ENCODE results near the gene NIM1K. TPM values are rescaled to one million over a fixed set of nuclear protein-coding genes. Genes with fewer than 3 reads are reported as not detected.

NIM1K gene
- total RNA-seq, 1 donor from 2014 or later: 0.75 TPM

- no peak for TF ChIP-seq CTCF (conservative IDR thresholded peaks at IDR 0.05; ENCODE audit: low read depth, low read length)
- DNase-seq (ENCODE audit: low read depth): no peak
- H3K4me3 ChIP-seq (ENCODE audit: low read depth, low read length): no peak overlapping the region
Observed at GRCh38 chr5:43288269-43288831, 96.3 kb downstream of the NIM1K start.

- DNase-seq (ENCODE audit: low read depth): no peak
- no peak overlapping the region for H3K4me3 ChIP-seq (ENCODE audit: low read depth, low read length)
- no peak for TF ChIP-seq CTCF (conservative IDR thresholded peaks at IDR 0.05; ENCODE audit: low read depth, low read length)
Observed at GRCh38 chr5:43290726-43291125, 98.7 kb downstream of the NIM1K start.

GRCh38 chr5:43294226-43294625, 102.2 kb downstream of the NIM1K start:
- no peak for DNase-seq (ENCODE audit: low read depth)
- H3K4me3 ChIP-seq (ENCODE audit: low read depth, low read length): no peak overlapping the region
- TF ChIP-seq CTCF (conservative IDR thresholded peaks at IDR 0.05; ENCODE audit: low read depth, low read length): no peak

GRCh38 chr5:43295202-43295601, 103.2 kb downstream of the NIM1K start:
- TF ChIP-seq CTCF (conservative IDR thresholded peaks at IDR 0.05; ENCODE audit: low read depth, low read length): no peak
- DNase-seq (ENCODE audit: low read depth): no peak
- no peak overlapping the region for H3K4me3 ChIP-seq (ENCODE audit: low read depth, low read length)

- no peak overlapping the region for H3K4me3 ChIP-seq (ENCODE audit: low read depth, low read length)
- no peak for TF ChIP-seq CTCF (conservative IDR thresholded peaks at IDR 0.05; ENCODE audit: low read depth, low read length)
- DNase-seq (ENCODE audit: low read depth): no peak
Observed at GRCh38 chr5:43296835-43297234, 104.8 kb downstream of the NIM1K start.

- no peak overlapping the region for H3K4me3 ChIP-seq (ENCODE audit: low read depth, low read length)
- no peak for DNase-seq (ENCODE audit: low read depth)
- TF ChIP-seq CTCF (conservative IDR thresholded peaks at IDR 0.05; ENCODE audit: low read depth, low read length): no peak
Observed at GRCh38 chr5:43298443-43298842, 106.4 kb downstream of the NIM1K start.

GRCh38 chr5:43300112-43300511, 108.1 kb downstream of the NIM1K start:
- TF ChIP-seq CTCF (conservative IDR thresholded peaks at IDR 0.05; ENCODE audit: low read depth, low read length): no peak
- DNase-seq (ENCODE audit: low read depth): no peak
- H3K4me3 ChIP-seq (ENCODE audit: low read depth, low read length): no peak overlapping the region

Measured in epithelial cell of proximal tubule (primary cell).